Measurements from ENCODE around the gene SPEF1.
"Not testable (repeated sequence)": the region's sequence is repeated elsewhere in the genome, so short reads cannot be mapped to it uniquely, and the experiment has no call there.

The SPEF1 gene, protein sequence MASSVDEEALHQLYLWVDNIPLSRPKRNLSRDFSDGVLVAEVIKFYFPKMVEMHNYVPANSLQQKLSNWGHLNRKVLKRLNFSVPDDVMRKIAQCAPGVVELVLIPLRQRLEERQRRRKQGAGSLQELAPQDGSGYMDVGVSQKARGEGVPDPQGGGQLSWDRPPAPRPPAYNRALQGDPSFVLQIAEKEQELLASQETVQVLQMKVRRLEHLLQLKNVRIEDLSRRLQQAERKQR

DNA sequence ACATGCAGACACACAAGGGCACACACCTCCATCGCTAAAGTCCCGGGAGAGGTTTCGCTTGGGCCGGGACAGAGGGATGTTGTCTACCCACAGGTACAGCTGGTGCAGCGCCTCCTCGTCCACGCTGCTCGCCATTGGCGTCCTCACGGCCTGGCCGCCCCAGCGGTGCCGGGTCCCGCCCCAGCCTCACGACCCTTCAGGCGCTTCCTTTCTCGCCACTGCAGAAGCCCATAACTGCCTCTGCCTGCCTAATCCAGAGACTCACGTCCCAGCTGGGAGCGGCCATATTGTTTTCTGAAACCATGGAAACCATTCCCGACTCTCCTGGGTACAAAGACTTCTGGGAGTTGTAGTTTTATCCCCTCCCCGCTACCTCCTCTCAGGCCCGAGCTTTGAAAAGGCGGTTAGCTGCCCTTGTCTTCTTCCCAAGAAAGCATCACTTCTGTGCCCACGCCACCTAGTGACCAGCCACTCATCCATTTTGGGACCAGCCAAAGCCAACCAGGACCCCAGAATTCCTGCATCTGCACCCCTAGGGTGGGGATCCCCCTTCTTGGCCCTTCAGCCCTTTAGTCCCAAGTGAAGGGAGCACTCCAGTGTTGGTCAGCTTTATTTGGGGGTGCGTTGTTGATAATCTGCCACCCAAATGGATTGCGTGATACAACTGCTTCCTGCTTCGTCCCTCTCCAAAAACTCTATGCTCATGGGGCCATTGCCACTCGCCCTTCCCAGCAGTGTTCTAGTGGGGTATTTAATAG lies at the start of gene SPEF1:
TSS of gene SPEF1 (minus strand) at position 296 of the 758 bp plus-strand sequence. CDS start at position 135, 161 bp downstream.
- DNase-seq (ENCODE audit: low read depth) = no peak

DNA sequence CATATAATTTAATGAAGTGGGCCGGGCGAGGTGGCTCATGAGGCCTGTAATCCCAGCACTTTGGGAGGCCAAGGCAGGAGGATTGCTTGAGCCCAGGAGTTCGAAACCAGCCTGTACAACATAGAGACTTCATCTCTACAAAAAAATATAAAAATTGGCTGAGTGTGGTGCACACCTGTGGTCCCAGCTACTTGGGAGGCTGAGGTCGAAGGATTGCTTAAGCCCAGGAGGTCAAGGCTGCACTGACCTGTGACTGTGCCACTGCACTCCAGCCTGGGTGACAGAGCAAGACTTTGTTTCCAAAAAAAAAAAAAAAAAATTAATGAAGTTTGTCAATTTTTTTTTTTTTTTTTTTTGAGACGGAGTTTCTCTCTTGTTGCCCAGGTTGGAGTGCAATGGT lies 48.6 kb upstream of the SPEF1 start:
- DNase-seq (ENCODE audit: low read depth) = not testable (repeated sequence)

DNA sequence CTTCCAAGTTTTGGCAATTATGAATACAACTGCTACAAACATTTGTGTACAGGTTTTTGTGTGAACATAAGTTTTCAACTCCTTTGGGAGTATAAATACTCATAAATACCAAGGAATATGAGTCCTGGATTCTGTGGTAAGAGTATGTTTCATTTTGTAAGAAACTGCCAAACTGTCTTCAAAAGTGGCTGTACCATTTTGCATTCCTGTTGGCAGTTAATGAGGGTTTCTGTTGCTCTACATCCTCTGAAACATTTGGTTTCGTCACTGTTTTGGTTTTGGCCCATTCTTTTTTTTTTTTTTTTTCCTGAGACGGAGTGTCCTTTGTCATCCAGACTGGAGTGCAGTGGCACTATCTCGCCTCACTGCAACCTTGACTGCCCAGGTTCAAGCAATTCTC lies 47.5 kb upstream of the SPEF1 start:
- no peak for DNase-seq (ENCODE audit: low read depth)

DNA sequence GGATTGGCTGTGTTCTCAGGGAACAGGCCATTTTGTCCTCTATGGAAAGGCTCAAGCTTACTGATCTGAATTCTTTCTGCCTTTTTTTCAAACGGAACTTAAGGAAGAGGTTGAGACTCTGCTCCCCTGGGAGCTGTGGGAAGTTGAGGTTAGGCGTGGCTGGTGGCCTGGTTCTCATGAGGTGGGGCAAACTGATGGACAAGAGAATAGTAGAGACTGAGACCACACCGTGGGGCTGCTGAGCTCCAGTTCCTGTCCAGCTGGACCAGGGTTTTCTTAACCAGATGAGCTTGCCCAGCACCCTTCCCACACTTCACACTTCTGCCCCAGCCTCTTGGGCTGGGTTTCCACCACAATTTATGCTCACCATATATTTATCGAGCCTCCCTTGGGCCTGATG lies 45.2 kb upstream of the SPEF1 start:
- no peak for DNase-seq (ENCODE audit: low read depth)

DNA sequence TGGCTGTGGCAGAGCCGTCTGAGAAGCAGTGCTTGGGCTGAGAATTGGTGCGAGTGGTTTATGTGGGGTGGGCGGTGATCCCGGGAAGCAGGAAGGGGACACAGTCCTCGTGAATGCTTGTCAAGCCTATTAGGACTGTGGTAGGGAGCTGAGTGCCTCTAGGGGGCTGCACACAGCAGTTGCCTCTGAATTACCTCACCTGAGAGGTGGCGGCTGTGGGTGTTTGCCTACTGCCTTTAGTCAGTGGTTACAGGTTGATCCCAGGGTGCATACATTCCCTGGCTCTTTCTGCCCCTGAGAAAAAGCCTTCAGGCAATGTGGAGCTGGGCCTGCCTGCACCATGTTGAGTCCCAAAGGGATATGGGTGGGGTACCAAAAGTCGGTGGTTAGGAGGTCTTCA lies 44.3 kb upstream of the SPEF1 start:
- no peak for DNase-seq (ENCODE audit: low read depth)

DNA sequence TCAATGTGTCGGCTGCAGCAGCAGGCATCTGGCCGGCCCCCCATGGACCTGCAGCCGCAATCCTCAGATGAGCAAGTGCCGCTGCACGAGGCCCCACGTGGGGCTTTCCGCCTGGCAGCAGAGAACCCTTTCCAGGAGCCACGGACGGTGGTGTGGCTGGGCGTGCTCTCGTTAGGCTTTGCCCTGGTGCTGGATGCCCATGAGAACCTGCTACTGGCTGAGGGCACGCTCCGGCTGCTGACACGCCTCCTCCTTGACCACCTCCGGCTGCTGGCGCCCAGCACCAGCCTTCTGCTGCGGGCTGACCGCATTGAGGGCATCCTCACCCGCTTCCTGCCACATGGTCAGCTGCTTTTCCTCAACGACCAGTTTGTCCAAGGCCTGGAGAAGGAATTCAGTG lies 42.6 kb upstream of the SPEF1 start:
- no peak for DNase-seq (ENCODE audit: low read depth)

DNA sequence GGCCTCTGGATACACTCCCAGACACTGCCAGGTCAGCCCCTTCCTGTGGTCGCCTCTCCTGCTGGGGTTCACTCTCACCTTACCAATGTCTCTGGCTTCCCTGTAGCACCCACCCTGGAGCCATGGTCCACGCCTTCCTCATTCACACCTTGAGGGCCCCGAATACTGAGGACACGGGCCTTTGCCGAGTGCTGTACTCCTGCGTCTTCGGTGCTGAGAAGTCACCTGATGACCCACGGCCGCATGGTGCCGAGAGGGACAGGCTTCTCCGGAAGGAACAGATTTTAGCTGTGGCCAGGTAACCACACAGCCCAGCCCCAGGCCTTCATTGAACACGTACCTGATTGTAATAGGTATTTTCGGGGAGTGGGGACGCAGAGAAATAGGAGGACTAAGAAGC lies 40.7 kb upstream of the SPEF1 start:
- DNase-seq (ENCODE audit: low read depth) = no peak

DNA sequence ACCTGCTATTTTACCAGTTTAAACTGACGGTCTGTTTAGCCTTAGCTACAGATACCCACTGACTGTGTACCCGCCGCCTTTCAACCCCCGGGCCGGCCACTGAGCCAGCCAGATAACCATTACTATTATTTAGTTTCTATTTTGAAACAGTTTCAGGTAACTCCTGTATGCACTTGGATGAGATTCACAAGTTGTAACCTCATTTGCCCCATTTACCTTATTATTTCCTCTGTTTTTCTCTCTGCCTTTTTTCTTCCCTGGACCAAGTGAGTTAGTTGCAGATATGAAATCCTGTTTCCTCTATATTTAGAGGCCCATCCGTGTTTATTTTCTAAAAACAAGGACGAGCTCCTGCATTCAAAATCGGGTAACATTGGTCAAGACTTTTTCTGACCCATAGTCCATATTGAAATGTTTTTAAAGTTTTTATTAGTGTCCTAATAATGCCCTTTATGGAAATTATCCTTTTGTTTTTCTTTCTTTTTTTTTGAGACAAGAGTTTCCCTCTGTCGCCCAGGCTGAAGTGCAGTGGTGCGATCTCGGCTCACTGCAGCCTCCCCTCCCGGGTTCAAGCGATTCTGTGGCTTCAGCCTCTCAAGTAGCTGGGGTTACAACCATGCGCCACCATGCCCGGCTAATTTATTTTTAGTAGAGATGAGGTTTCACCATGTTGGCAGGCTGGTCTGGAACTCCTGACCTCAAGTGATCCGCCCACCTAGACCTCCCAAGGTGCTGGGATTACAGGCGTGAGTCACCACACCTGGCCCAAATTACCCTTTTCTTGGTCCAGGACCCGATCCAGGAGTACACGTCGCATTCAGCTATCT lies 39.9 kb upstream of the SPEF1 start:
- no peak for DNase-seq (ENCODE audit: low read depth)

DNA sequence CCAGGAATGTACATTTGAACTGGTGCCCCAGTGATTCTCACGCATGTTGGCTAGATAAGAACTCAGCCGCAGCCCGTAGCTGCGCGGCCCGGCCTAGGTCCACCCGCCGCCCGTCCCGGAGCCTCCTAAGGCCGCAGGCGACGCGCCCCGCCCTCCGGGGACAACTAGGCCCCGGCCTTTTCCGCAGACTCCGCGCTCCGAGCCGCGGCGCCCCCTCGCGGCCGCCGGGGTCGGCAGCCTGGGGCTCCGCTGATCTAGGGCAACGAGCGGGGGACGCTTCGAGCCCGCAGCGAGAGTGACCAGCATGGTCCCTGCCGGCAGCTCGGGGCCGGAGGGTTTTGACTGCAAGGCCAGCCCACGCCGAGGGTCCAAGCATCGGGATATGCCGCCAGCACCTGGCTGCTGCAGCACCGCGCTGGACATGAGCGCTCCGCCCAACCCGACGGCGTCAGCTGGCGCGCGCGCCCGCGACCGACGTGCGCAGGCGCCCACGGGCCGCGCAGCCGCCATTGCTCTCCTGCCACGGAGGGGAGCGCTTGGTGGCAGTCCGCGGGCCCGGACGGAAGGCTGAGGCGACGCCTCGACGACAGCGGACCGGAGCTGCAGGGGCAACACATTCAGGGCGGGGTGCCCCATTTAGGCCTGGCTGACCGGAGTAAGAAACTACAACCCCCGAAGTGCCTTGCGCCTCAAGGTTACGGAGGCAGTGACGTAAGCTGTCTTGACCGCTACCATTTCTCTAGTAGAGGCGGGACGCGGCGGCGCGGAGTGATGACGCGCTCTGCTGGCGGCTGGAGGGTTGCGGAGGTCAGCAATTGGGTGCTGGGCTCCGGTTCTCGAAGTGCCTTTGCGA lies 39.0 kb upstream of the SPEF1 start, which contains the start of gene AP5S1:
TSS of gene AP5S1 (plus strand) at position 500 of the 853 bp plus-strand sequence. CDS start 1,571 bp downstream, outside the sequence.
- DNase-seq (ENCODE audit: low read depth) = peak; percentile 90

DNA sequence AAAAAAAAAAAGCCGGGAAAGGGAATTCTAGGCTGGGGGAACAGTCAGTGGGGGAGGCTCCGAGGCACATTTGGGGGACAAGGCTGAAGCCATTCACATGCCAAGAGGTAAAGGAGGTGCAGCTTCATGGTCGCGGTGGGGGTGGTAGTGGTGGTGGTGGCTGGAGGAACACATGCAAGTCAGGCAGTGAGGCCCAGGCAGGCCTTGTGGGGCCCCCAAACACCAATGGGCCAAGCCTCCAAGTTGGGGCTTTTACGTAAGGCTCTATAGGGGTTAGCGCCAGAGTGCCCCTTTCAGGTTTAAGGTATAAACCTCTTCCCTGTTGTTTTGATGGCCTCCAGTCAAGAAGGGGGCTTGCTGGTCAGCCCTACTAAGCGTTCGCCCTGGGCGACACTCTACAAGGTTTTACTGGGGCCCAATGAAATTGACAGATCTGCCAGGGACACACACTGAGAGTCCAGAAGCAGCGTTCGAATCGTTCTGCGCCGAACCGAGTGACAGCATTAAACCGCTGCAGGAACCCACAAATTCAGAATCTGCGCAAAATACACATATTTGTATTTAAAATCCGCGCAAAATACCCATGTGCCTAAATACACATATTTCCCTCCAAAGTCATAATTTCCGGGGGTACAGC lies 38.3 kb upstream of the SPEF1 start:
- DNase-seq (ENCODE audit: low read depth) = no peak

DNA sequence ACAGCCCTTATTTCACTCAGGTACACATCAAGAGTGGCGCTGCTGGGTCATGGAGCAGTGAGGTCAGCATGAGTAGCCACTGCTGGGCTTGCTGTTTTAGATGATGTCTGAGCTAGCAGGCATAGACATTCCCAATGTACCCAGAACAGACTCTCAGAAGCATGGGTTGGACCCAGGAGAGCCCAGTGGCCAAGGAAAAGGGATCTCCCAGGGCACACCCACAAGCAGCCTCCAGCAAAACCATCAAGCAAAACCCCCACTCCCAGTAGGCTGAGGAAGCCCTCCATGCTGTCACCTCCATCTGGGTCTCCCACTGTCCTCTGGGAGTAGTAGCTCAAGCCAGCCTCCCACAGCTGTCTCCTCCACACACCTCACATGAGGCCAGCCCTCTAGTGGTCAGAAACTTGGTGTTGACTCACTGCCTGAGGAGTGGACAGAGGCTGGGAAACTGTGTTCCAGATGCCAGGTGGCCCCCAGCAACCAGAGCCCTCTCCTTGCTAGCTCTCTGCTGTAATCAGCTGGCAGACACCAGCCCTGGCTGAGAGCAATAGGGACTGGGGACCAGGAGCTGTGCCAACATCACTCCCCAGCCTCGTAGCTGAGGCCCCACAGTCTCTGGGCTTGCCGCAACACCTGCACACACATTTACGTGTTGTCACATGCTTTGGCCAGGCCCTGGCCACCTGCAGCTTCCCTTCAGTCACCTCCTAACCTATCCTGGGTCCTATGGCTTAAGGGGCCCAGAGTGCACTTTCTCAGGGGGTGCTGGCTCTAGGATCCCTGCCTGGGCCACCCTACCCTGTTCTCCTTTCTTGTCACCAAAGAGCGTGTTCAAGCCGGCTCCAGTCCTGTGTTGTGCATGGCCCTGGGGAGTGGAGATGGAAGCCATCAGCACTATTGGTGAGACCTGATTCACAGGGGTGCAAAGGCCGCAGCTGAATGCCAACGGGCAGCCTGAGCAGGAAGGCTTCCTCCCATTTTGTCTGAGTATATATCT lies 37.2 kb upstream of the SPEF1 start:
- no peak for DNase-seq (ENCODE audit: low read depth)

DNA sequence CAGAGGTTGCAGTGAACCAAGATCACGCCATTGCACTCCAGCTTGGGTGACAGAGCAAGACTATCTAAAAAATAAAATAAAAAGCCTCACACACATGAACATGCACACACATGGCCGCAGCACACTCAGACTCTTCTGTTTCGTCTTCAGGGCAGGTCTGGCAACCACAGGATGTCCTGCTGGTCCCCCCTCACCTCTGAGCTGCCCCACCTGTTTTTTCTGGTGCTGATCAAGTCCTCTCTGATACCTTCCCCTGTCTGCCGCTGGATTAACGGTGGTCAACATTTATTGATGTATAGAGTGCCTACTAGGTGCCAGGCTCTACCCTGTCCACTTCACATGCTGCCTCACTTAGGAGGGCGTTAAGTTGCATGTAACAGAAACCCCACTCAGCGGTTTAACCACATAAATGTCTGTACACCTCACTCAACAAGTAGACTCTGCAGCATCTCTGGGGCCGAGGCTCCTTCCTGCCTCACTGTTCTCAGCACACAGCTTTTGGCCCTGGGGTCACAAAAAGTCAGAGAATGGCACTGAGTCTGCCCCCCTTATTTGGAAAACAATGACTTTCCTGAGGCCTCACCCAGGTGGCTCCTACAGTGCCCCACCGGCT lies 34.6 kb upstream of the SPEF1 start:
- DNase-seq (ENCODE audit: low read depth) = no peak

DNA sequence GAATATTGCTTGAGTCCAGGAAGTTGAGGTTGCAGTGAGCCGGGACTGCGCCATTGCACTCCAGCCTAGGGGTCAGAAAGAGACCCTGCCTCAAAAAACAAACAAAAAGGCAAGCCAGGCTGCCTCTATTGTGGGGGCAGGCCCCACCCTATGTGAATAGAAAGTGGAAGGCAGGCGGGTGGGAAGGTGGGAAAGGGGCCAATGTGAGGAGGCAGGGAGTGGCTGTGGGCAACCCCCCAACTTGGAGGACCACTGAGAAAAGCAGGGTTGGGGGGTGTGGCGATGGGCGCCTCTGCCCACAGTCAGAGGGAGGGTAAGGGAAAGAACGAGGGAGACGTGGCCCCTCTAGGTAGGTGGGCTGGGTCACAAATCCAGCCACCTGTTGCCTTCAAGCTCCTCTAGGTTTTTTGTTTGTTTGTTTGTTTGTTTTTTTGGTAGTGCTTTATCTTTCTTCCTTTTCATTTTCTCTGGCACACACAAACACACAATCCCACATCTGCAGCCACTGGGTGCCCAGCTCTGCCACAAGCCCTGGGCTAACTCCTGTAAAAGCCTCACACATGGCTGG lies 33.8 kb upstream of the SPEF1 start:
- DNase-seq (ENCODE audit: low read depth) = no peak

DNA sequence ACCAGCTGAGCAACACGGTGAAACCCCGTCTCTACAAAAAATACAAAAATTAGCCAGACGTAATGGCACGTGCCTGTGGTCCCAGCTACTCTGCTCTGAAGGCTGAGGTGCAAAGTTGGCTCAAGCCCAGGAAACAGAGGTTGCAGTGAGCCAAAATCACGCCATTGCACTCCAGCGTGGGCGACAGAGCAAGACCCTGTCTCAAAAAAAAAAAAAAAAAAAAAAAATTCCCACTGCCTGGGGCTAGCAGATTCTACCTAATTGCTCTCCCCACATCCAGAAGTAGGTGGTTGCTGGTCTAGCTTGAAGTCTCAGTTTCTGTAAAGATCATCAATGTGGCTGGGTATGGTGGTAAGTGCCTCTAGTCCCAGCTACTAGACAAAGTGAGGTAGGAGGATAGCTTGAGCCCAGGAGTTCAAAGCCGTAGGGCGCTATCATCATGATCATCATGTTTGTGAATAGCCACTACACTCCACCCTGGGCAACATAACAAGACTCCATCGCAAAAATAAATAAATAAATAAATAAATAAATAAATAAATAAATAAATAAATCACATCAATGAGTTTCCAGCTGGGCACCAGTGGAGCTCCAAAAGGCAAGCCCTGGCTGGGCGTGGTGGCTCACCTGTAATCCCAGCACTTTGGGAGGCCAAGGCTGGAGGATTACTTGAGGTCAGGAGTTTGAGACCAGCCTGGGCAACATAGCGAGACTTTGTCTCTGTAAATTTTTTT lies 32.8 kb upstream of the SPEF1 start:
- DNase-seq (ENCODE audit: low read depth) = no peak

DNA sequence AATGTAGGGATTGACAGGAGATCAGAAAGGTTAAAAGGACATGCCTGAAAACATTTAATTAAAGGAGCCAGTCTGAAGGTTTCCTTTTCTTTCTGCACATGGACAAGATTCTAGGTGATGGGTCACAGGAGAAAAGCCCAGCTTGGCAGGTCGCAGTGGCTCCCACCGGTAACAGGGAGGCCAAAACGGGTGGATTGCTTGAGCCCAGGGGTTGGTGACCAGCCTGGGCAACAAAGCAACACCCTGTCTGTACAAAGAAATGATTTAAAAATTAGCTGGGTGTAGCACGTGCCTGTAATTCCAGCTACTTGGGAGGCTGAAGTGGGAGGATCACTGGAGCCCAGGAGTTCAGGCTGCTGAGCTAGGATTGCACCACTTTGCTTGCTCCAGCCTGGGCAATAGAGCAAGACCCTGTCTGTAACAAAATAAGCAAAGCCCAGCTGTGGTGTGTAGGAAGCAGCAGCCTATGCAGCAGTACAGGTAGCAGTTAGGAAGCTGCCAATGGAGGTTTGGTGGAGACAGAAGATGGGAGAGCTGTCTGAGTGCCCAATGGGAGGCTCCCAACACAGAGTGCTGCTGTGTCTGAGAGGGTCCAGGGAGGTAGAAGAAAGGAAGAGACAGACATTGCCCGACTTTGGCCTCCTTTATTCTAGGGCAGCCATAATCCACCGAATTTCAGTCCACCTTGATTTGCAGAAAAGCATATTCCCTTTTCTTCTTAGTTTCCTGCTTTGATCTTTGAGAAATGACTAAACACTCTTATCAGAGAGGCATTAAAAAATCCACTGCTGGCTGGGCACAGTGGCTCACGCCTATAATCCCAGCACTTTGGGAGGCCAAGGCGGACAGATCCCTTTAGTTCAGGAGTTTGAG lies 32.0 kb upstream of the SPEF1 start:
- no peak for DNase-seq (ENCODE audit: low read depth)

DNA sequence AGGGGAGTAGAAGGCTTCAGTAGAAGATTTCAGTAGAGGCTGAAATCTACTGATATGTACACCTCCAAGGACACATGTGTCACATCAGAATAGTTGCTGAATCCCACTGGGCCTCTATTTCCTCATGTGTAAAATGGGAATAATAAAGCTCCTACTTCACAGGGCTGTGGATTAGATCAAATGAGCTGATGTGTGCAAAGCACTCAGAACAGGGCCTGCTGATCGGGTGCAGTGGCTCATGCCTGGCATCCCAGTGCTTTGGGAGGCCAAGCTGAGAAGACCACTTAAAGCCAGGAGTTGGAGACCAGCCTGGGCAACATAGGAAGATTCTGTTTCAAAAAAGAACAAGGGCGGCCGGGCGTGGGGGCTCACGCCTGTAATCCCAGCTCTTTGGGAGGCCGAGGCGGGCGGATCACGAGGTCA lies 31.0 kb upstream of the SPEF1 start:
- DNase-seq (ENCODE audit: low read depth) = no peak

DNA sequence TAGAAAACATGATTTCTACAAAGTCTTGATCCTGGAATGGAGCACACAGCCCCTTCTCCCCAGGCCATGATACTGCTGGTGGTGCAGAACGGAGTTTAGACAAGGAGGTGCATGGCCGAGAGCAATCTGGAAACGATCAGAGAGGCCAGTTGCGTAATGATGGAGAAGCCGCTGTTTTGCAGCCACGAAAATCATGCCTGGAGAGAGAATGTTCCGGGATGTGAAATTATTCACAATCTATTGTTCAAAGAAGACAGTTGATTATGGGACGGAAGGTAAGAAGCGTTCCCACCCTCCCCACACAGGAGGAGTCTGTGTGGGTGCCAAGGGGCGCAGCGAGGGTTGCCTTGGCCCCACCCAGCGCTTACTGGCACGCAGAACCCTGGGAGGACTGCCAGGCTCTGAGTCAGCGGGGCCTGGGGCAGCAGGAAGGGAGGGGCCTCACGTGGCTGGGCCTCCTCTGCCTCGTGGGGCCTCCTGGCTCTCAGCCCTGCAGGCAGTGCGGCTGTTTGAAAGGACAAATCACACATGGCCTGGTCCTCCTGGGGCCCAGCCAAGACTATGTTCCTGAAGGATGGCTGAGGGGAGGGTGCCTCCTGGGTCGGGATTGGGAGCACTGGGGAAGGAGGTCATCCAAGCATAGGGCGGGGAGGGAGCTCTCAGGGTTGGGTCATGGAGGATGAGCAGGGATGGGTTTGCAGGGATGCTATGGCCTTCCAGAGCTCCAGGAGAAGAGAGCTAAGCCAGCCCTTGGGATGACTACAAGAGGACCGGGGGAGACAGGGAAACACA lies 30.4 kb upstream of the SPEF1 start:
- peak; percentile 76 for DNase-seq (ENCODE audit: low read depth)

Data from stimulated activated CD8-positive, alpha-beta memory T cell treated with anti-CD3 and anti-CD28 coated beads, Interleukin-15, amount 100 ng/mL, for 24 hours (primary cell).